22Rv1 (cell line): ENCODE measurements around the gene PPP2R2B.

Source experiments
- CTCF ChIP-seq: fragments of 450-650 bp; IDR thresholded peaks from 2 replicates; pipeline ENCODE4 v1.5.1; 2017; ENCODE audit warnings: mild to moderate bottlenecking
- ZFX ChIP-seq: fragments of 450-650 bp; IDR thresholded peaks from 2 replicates; pipeline ENCODE4 v1.6.1; 2017; ENCODE audit warnings: antibody characterized with exemption, borderline replicate concordance

- no peak for TF ChIP-seq CTCF
- TF ChIP-seq ZFX: no peak
Observed at GRCh38 chr5:146643776-146644175, 234.8 kb downstream of the PPP2R2B start.
